HG03460 (cell line): Measurements from ENCODE around the gene MBOAT1.

Experiments used
- ATAC-seq: cut with Tn5 transposase; IDR thresholded peaks from one replicate; pipeline ENCODE4 v1.9.1; 2021; ENCODE audit not compliant: unreplicated experiment

MBOAT1 gene

GRCh38 chr6:20112241-20112640 lies 100.0 kb downstream of the MBOAT1 start:
- no peak for ATAC-seq

- ATAC-seq = no peak
Observed at GRCh38 chr6:20110478-20110877, 101.8 kb downstream of the MBOAT1 start.

- no peak for ATAC-seq
Observed at GRCh38 chr6:20109526-20109925, 102.7 kb downstream of the MBOAT1 start.

GRCh38 chr6:20105838-20106237 lies 106.4 kb downstream of the MBOAT1 start:
- no peak for ATAC-seq

GRCh38 chr6:20104696-20105095 lies 107.6 kb downstream of the MBOAT1 start:
- ATAC-seq = no peak

- ATAC-seq = no peak
Observed at GRCh38 chr6:20102397-20103073, 109.7 kb downstream of the MBOAT1 start.

GRCh38 chr6:20099156-20099555 lies 113.1 kb downstream of the MBOAT1 start:
- ATAC-seq = no peak

- ATAC-seq = no peak
Observed at GRCh38 chr6:20098267-20098876, 113.9 kb downstream of the MBOAT1 start.

GRCh38 chr6:20096536-20096935 lies 115.7 kb downstream of the MBOAT1 start:
- no peak for ATAC-seq

- ATAC-seq = no peak
Observed at GRCh38 chr6:20095436-20095835, 116.8 kb downstream of the MBOAT1 start.

GRCh38 chr6:20092071-20092566 lies 120.2 kb downstream of the MBOAT1 start:
- no peak for ATAC-seq

GRCh38 chr6:20086992-20087391 lies 125.3 kb downstream of the MBOAT1 start:
- ATAC-seq = no peak

- ATAC-seq = no peak
Observed at GRCh38 chr6:20085817-20086216, 126.5 kb downstream of the MBOAT1 start.

- ATAC-seq = no peak
Observed at GRCh38 chr6:20084411-20084810, 127.9 kb downstream of the MBOAT1 start.

GRCh38 chr6:20071998-20072397 lies 140.3 kb downstream of the MBOAT1 start:
- no peak for ATAC-seq

- no peak for ATAC-seq
Observed at GRCh38 chr6:20070047-20070446, 142.2 kb downstream of the MBOAT1 start.

- ATAC-seq = no peak
Observed at GRCh38 chr6:20069021-20069522, 143.2 kb downstream of the MBOAT1 start.

- no peak for ATAC-seq
Observed at GRCh38 chr6:20068421-20068988, 143.8 kb downstream of the MBOAT1 start.

GRCh38 chr6:20061952-20062351 lies 150.3 kb downstream of the MBOAT1 start:
- ATAC-seq = peak; percentile 87

GRCh38 chr6:20060252-20060651 lies 152.0 kb downstream of the MBOAT1 start:
- ATAC-seq = no peak

- no peak for ATAC-seq
Observed at GRCh38 chr6:20058912-20059311, 153.4 kb downstream of the MBOAT1 start.
